Thyroid gland (tissue), 4 donors: Measurements from ENCODE around the gene OBSCN. TPM values are rescaled to one million over a fixed set of nuclear protein-coding genes. Genes with fewer than 3 reads are reported as not detected.

Experiments
- DNase-seq, 2 donors: peaks; one replicate each; pipeline ENCODE4 v3.0.0-alpha.2; 2019
- H3K27ac ChIP-seq, 3 donors: fragments of 200-600 bp; sonication (generic); 1 replicate in 2 of 3; 2 replicates in 1 of 3; pipeline ENCODE4 v1.5.1; 2016 to 2019; ENCODE audit warnings: mild to moderate bottlenecking in 1 of 3, moderate library complexity in 1 of 3
- H3K27me3 ChIP-seq: fragments of 200-600 bp; sonication (generic); one replicate; pipeline ENCODE4 v1.5.1; 2019
- H3K36me3 ChIP-seq, 2 donors: fragments of 200-600 bp; sonication (generic); one replicate each; pipeline ENCODE4 v1.5.1; 2016 to 2019
- H3K4me1 ChIP-seq, 2 donors: fragments of 200-600 bp; sonication (generic); one replicate each; pipeline ENCODE4 v1.5.1; 2017 to 2019
- H3K4me3 ChIP-seq, 3 donors: fragments of 200-600 bp; sonication (generic); replicated peaks in 1 of 3; 1 replicate in 2 of 3; 2 replicates in 1 of 3; pipeline ENCODE4 v1.5.1; 2016; ENCODE audit warnings: mild to moderate bottlenecking in 1 of 3
- H3K9me3 ChIP-seq: fragments of 200-600 bp; sonication (generic); one replicate; pipeline ENCODE4 v1.5.1; 2017
- CTCF ChIP-seq, 6 experiments: fragments of 200-600 bp in 3 of 6; fragments of 450-650 bp in 3 of 6; sonication (generic) in 3 of 6; IDR thresholded peaks; one replicate each; pipeline ENCODE4 v1.5.1; 2016 to 2019; ENCODE audit warnings: antibody characterized with exemption in 6 of 6, mild to moderate bottlenecking in 2 of 6, inconsistent platforms in 1 of 6, moderate library complexity in 1 of 6
- POLR2A ChIP-seq, 2 donors: fragments of 450-650 bp; IDR thresholded peaks; one replicate each; pipeline ENCODE4 v1.6.1; 2017; ENCODE audit warnings: antibody characterized with exemption in 2 of 2, mild to moderate bottlenecking in 2 of 2, moderate library complexity in 1 of 2
- WGBS, 2 donors: methylation state at CpG; one replicate each; pipeline ENCODE4 v1.1.5; 2017; 5-methylcytosine and 5-hydroxymethylcytosine counted together
- intact Hi-C: fragments of 100-400 bp; cut with DNase I; formaldehyde crosslinking; loops from one replicate; pipeline ENCODE4 v1.15.1; 2023
- total RNA-seq, 4 donors: library from RNA; depleted of rRNA; stranded (reverse); fragments of >200 nt; gene quantifications; one replicate each; pipeline ENCODE4 v1.2.3, GENCODE V29; 2016

OBSCN gene
- total RNA-seq, 4 donors from 2014 or later: 24.0 to 35.1 (median 31.5) TPM

GRCh38 chr1:228310162-228310792, 102.4 kb downstream of the OBSCN start:
- WGBS, 2 donors: 97 to 98% methylated on average over 3 of the region's 3 CpGs
- no peaks in the 10 kb centered on the region for H3K9me3 ChIP-seq
- H3K27ac ChIP-seq: no peak overlapping the region
- no peaks in the 10 kb centered on the region for H3K36me3 ChIP-seq
- DNase-seq: no peak
- no peak overlapping the region for H3K4me3 ChIP-seq
- TF ChIP-seq CTCF (IDR thresholded peaks at IDR 0.05) (no peak), POLR2A (IDR thresholded peaks at IDR 0.05) (no peak)
- intact Hi-C loops: no loop called here
- H3K4me1 ChIP-seq: no peaks in the 10 kb centered on the region
- no peaks in the 10 kb centered on the region for H3K27me3 ChIP-seq

- H3K27ac ChIP-seq: no peak overlapping the region
- WGBS, 2 donors: 92 to 98% methylated on average over 3 of the region's 3 CpGs
- DNase-seq: no peak
- no peaks in the 10 kb centered on the region for H3K36me3 ChIP-seq
- TF ChIP-seq CTCF (IDR thresholded peaks at IDR 0.05) (no peak), POLR2A (IDR thresholded peaks at IDR 0.05) (no peak)
- H3K4me1 ChIP-seq: no peaks in the 10 kb centered on the region
- no peak overlapping the region for H3K4me3 ChIP-seq
- H3K9me3 ChIP-seq: no peaks in the 10 kb centered on the region
- no peaks in the 10 kb centered on the region for H3K27me3 ChIP-seq
- intact Hi-C loops: no loop called here
Measured at GRCh38 chr1:228311091-228311490, 103.2 kb downstream of the OBSCN start.

GRCh38 chr1:228312136-228312764, 104.4 kb downstream of the OBSCN start:
- DNase-seq: no peak
- 100% methylated on average over 4 of the region's 6 CpGs; no CpG with 5 or more reads in 1 of the 2 donors for WGBS, 2 donors
- intact Hi-C loops: no loop called here

GRCh38 chr1:228313536-228314277, 105.9 kb downstream of the OBSCN start:
- Histone ChIP-seq H3K36me3 (no peaks in the 10 kb centered on the region), H3K9me3 (no peaks in the 10 kb centered on the region), H3K27me3 (no peaks in the 10 kb centered on the region), H3K4me1 (no peaks in the 10 kb centered on the region), H3K4me3 (no peak overlapping the region), H3K27ac (no peak overlapping the region)
- no peak for TF ChIP-seq POLR2A (IDR thresholded peaks at IDR 0.05)
- no peak for TF ChIP-seq CTCF (IDR thresholded peaks at IDR 0.05)
- WGBS, 2 donors: 99 to 100% methylated on average over 5 to 20 of the region's 25 CpGs
- DNase-seq: no peak
- intact Hi-C loops: no loop called here

More at GRCh38 chr1:228312136-228312764, 104.4 kb downstream of the OBSCN start:
- no peaks in the 10 kb centered on the region for H3K9me3 ChIP-seq
- H3K27ac ChIP-seq: no peak overlapping the region
- H3K27me3 ChIP-seq: no peaks in the 10 kb centered on the region
- H3K4me3 ChIP-seq: no peak overlapping the region
- H3K4me1 ChIP-seq: no peaks in the 10 kb centered on the region
- H3K36me3 ChIP-seq: no peaks in the 10 kb centered on the region
- TF ChIP-seq CTCF (IDR thresholded peaks at IDR 0.05): no peak
- no peak for TF ChIP-seq POLR2A (IDR thresholded peaks at IDR 0.05)

- Histone ChIP-seq H3K27me3 (no peaks in the 10 kb centered on the region), H3K4me3 (no peak overlapping the region), H3K9me3 (no peaks in the 10 kb centered on the region), H3K36me3 (no peaks in the 10 kb centered on the region), H3K27ac (no peak overlapping the region), H3K4me1 (no peaks in the 10 kb centered on the region)
- WGBS, 2 donors: 93 to 98% methylated on average over 2 to 3 of the region's 3 CpGs
- TF ChIP-seq CTCF (IDR thresholded peaks at IDR 0.05) (no peak), POLR2A (IDR thresholded peaks at IDR 0.05) (no peak)
- DNase-seq: no peak
- intact Hi-C loops: no loop called here
Measured at GRCh38 chr1:228314315-228314657, 106.4 kb downstream of the OBSCN start.
